T-helper 1 cell treated with Interleukin-12 subunit alpha and Interleukin-12 subunit beta and Interleukin-4 antibody, amounts not matched to agents 30 ng/mL and 1 ng/mL, for 36 hours (primary cell): ENCODE results near the gene HOXC9. TPM values are rescaled to one million over a fixed set of nuclear protein-coding genes. Genes with fewer than 3 reads are reported as not detected.

Experiments
- intact Hi-C: fragments of 100-400 bp; cut with micrococcal nuclease; formaldehyde crosslinking; loops from one replicate; pipeline ENCODE4 v1.15.1; 2024
- total RNA-seq: library from RNA; stranded (reverse); gene quantifications from 2 replicates; pipeline ENCODE4 v1.2.3, GENCODE V29; 2022

Gene HOXC9
- total RNA-seq, 1 donor from 2014 or later, result not detected

DNA sequence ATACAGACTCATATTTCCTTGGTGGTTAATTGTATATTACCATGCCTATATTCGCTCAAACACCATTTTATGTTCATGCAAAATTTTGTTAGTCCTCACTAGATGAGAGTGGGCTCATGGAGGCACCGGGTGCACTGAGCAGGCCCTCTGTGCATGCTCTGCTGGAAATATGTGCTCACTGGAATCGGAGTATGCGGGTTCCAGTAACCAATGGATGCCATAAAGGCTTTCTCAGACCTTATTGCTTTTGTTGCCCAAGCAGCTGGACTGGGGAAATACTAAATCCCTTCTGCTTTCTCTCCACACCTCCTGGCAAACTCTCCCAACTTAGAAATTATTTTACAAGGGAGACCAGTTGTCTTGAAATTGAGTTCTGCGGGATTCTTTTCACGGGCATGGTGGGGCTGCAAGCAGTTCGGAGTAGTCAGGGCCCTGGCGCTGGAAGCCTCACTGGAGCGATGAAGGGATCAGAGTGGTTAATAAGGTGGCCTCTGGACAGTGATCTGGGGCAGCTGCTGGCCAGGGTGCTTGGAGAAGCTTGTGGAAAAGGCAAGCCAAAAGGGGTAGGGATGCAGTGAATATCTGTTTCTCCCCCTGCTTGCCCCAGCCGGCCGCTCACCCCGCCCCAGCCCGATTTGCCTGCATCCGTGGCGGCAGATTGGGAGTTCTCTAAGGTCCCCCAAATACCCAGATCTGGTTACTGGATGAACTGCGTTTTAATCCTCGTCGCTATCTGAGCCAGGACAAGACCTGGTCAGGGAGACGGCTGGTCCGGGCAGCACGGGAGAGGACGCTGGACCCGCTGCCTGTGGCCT, 20.8 kb downstream of the HOXC9 start:
- intact Hi-C loops, result no loop called here

DNA sequence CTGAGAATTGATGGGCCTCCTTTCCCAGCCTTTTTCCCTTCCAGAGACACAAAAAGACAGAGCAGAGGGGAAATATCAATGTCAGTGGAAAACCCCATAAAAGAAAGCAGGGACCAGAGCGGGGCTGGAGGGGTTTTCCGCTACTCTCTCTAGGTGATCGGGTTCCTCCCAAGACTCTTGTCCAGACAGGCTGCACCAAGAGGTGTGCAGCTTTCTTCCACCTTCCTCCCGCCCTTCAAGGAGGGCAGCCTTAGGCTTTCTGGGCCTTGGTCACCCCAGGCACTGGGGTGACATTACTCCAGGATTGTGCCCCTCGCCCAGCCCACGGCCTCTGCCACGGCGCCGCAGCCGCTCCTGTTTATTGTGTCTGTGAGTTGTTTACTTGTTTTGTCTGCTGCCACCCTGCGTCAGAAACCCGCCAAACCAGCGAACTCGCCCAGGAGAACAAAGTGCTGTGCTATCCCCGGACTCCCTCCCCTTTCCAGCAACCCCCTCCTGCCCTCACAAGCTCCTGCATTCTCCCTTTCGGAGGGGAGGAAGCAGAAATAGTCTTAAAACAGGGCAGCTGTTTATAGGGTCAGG, 21.6 kb downstream of the HOXC9 start:
- intact Hi-C loops, result no loop called here

DNA sequence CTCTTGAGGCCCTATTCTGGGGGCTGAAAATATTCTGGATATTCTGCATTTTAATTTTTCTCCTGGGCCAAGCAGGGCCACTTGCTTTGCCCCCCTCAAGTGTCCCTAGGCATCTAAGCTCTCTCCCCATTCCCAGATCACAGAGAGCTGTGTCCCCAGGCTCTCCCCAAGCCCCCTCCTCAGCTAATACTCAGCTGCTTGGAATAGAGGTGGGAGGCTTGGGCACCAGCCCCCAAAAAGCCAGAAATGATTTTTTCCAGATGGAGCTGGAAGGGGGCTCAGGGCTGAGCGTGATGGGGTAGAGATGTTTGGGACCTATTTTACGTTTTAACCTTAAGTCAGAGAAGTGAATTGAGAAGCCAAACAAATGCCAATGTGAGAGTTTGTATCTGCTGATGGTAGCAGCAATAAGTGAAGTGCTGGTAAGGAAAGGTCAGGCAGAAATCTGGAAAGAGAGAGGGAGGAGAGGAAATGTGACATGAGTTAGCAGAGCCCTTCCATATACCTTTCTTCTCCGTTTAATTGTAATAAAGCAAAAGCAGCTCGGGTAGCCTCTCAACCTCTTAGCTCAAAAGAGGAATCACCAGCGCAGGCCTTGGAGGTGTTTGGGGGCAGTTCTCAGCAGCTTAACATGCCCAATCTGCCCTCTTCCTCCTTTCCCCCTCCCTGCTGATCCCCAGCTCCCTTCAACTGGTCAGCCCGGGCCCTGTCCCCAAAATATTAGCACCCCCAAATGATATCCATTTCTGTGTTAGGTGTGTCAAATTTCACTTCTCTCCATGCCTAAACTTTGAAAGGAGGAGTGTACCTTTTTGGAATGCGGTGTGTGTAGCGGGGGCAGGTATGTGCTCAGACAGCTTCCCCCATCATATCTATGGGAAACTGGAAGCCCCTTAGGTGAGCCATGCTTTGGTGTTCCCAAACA, 23.3 kb downstream of the HOXC9 start:
- intact Hi-C loops, result no loop called here

- intact Hi-C loops, result no loop called here
These were observed 24.2 kb downstream of the HOXC9 start for GRCh38 chr12:54024127-54024526.

GRCh38 chr12:54024581-54025305, 24.8 kb downstream of the HOXC9 start:
- intact Hi-C loops, result no loop called here

DNA sequence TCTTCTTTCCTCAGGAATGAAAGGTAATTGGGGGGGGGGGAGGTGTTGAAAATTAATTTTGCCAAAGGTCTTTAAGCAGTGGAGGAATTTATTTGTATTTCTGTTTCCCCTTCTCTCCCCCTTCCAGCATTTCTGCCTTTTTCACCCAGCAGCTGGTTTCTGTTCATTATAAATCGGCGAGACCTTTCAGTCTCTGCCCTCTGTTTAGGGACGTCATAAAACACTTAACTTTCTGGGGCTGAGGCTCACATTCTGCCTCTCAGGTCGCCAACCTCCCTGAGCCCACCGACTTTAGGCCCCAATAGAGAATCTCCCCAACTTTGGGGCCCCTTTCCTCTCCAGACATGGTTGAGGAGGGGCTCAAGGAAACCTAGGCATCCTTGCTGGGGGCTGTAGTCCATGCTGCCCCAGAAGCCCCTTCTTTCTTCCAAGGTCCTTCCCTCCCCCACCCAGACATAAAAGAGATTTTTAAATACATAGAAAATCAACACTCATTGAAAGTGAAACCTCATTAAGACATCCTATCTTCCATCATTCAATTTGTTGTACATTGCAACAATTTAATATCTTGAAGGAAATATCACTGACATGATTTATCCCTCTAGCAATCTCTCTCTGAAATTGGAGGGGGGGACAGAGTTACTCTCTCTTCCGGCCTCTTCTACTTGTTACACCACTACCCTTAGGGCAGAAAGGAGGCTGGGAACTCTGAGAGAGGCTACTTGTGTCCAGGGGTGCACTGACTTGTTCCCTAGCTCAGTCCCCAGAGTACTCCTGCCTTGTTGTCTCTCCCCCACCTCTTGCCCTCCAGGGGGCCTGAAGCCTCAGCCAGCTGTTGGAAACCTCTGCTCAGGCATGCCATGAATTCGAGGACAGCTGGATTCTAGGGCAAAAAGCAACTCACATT, 25.8 kb downstream of the HOXC9 start:
- intact Hi-C loops, result no loop called here

GRCh38 chr12:54026640-54027441, 26.9 kb downstream of the HOXC9 start:
- intact Hi-C loops, result loop anchor here (1.0 kb wide), 1 partner anchor 10 kb away; no protein-coding TSS in a partner anchor

DNA sequence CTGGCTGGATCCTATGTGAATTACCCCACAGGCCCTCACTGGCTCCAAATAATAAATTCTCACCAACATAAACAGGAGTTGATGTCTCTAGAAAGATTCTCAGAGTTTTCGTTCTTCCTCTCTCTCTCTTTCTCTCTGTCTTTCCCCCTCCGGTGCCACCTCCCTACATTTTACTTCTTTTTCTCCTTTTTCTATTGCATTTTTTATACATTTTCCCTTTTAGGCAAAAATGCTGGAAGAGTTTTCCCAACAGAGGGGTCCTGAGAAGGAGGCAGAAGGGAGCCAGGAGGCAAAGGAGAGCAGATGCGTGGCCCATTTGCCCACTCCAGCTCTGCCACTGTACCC, 27.5 kb downstream of the HOXC9 start:
- intact Hi-C loops, result loop anchor here (1.0 kb wide), 1 partner anchor 10 kb away; no protein-coding TSS in a partner anchor

DNA sequence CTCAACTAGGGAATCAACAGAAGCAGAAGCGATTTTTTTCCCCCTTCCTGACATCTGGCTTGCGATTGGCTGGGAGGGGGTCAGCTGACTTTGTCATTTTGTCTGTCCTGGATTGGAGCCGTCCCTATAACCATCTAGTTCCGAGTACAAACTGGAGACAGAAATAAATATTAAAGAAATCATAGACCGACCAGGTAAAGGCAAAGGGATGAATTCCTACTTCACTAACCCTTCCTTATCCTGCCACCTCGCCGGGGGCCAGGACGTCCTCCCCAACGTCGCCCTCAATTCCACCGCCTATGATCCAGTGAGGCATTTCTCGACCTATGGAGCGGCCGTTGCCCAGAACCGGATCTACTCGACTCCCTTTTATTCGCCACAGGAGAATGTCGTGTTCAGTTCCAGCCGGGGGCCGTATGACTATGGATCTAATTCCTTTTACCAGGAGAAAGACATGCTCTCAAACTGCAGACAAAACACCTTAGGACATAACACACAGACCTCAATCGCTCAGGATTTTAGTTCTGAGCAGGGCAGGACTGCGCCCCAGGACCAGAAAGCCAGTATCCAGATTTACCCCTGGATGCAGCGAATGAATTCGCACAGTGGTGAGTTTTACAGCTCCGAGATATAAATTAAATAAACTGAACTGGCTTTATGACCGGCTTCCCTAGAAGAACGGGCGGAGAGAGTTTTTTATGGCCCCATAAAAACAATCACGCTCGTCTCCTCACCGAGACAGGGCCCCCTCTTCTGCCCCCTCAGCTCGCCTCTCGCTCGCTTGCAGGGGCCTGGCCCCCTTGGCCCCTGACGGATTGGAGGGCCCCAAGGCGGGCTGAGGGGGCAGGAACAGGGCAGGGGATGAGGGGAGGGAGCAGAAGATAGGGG, 28.6 kb downstream of the HOXC9 start, which contains the start of gene HOXC6:
HOXC6 (plus strand) TSS at position 127 of the 888 bp plus-strand sequence; CDS start at position 209, 82 bp downstream.
- intact Hi-C loops, result no loop called here

DNA sequence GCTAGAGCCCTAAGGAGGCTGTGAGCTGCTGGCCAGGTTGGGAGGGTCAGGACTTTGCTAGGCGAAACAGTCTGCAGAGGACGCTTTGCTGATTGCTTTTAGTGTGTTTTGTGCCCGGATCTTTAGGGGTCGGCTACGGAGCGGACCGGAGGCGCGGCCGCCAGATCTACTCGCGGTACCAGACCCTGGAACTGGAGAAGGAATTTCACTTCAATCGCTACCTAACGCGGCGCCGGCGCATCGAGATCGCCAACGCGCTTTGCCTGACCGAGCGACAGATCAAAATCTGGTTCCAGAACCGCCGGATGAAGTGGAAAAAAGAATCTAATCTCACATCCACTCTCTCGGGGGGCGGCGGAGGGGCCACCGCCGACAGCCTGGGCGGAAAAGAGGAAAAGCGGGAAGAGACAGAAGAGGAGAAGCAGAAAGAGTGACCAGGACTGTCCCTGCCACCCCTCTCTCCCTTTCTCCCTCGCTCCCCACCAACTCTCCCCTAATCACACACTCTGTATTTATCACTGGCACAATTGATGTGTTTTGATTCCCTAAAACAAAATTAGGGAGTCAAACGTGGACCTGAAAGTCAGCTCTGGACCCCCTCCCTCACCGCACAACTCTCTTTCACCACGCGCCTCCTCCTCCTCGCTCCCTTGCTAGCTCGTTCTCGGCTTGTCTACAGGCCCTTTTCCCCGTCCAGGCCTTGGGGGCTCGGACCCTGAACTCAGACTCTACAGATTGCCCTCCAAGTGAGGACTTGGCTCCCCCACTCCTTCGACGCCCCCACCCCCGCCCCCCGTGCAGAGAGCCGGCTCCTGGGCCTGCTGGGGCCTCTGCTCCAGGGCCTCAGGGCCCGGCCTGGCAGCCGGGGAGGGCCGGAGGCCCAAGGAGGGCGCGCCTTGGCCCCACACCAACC, 29.8 kb downstream of the HOXC9 start:
- intact Hi-C loops, result loop anchor here (5.0 kb wide), 1 partner anchor 42 kb away; the partner anchor contains the start of gene HOXC10

GRCh38 chr12:54030442-54030801, 30.5 kb downstream of the HOXC9 start:
- intact Hi-C loops, result loop anchor here (5.0 kb wide), 1 partner anchor 43 kb away; the partner anchor contains the start of gene HOXC10

DNA sequence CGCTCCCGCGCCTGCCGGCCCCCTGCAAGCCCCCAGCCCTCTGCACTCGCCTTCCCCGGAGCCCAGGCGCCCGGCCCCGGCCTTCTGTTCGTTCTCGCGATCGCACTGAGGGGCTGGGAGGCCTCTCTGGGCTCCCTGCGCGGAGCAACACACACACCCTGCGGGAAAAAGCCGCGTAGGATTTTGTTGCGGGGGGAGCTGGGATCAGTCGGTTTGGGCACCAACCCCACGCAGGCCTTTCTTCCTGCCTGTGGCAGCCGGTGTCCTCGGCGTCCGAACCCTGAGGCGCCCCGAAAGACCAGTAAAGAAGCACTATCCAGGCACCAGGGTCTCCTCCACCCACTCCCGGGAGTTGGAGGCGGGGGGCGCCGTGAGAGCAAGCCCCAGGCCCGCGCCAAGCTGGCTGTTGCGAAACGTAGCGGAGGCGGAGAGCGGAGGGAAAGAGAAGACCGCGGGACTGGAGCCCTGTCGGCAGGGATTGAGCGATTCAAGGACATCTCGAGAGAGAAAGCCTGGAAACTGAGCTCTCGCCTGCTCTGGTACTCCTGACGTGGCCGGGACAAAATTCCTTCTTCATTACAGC, 31.0 kb downstream of the HOXC9 start:
- intact Hi-C loops, result loop anchor here (5.0 kb wide), 1 partner anchor 44 kb away; the partner anchor contains the start of gene HOXC10

DNA sequence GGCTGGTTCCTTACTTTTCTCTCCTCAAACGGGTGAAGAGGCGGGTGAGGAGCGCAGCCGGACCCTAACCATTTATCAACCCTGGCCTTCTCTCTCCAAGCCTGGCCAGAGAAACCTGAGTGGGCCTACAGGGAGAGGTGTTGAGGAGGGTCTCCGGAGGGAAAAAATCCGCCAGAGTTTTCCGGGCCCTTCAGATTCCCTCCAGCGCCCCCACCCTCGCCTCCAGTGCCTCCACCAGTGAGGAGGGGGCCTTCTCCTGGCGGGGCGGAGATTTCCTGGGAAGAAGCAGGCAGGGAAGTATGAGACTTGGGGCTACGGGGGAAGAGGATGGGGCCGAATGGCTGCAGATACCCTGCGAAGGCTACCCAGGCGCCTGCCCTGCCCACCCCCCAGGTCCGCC, 31.5 kb downstream of the HOXC9 start:
- intact Hi-C loops, result loop anchor here (5.0 kb wide), 1 partner anchor 44 kb away; the partner anchor contains the start of gene HOXC10

GRCh38 chr12:54032086-54032619, 32.2 kb downstream of the HOXC9 start:
- intact Hi-C loops, result loop anchor here (1.0 to 5.0 kb wide), 6 partner anchors 13 to 169 kb away; partner anchors contain the start of genes HOXC10 and HOXC4

- intact Hi-C loops, result loop anchor here (1.0 to 5.0 kb wide), 6 partner anchors 14 to 169 kb away; partner anchors contain the start of genes HOXC10 and HOXC4
These were observed 32.7 kb downstream of the HOXC9 start, which contains the start of gene HOXC5 for GRCh38 chr12:54032627-54033100. TSS of gene HOXC5 (plus strand) at chr12:54033050. CDS start at chr12:54033123, 73 bp downstream.
